HS-5 (cell line): ENCODE data around the gene ZCCHC18.
A peak's percentile ranks its signal among the peaks of the same experiment; 100 is the strongest.

Experiments
- DNase-seq: peaks from one replicate; pipeline ENCODE4 v3.0.0-alpha.2; 2012; ENCODE audit warnings: low read depth

ZCCHC18 gene

DNA sequence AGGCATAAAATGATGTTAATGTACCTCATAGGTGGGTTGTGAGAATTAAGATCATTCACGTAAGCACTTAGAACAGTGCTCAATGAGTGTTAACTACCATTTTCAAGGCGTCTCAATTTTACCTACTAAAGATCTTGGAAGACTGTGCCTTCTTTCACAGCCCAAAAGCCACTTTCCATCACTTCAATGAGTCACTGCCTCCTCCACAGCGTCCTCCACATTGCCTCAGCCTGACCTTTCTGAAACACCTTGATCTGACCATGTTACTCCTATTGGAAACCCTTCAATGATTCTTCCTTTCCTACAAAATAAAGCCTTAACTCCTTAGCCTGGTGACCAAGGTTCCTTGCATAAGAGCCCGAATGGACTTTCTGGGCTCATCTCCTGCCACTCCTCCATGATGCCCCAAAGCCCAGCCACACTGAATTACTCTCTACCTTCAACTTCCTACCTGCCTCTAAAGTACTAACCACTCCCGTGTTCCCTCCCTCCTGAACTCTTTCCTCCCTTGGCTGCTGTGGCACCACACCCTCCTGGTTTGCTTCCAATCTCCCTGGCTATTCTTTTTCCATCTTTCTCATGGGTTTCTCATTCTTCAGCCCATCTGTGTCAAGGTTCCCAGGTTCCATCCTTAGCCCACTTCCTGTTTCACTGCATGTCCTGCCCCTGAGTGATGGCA, 22.4 kb downstream of the ZCCHC18 start:
- no peak for DNase-seq

DNA sequence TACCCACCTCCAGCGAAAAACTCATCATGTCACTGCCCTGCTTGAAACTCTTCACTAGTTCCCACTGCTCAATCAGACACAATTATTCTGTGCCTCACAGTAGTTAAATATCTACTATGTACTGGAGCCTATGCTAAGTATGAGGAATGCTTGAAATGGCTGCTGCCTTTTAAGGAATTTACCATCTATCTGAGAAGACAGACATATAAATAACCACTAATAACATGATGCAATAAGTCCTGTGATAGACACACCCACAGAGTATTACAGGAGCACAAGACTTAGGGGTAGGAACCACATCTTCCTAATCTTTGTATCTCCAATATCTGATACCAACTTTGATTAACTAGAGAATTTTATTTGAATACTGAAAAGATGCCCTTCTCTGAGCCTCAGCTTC, 23.4 kb downstream of the ZCCHC18 start:
- no peak for DNase-seq

DNA sequence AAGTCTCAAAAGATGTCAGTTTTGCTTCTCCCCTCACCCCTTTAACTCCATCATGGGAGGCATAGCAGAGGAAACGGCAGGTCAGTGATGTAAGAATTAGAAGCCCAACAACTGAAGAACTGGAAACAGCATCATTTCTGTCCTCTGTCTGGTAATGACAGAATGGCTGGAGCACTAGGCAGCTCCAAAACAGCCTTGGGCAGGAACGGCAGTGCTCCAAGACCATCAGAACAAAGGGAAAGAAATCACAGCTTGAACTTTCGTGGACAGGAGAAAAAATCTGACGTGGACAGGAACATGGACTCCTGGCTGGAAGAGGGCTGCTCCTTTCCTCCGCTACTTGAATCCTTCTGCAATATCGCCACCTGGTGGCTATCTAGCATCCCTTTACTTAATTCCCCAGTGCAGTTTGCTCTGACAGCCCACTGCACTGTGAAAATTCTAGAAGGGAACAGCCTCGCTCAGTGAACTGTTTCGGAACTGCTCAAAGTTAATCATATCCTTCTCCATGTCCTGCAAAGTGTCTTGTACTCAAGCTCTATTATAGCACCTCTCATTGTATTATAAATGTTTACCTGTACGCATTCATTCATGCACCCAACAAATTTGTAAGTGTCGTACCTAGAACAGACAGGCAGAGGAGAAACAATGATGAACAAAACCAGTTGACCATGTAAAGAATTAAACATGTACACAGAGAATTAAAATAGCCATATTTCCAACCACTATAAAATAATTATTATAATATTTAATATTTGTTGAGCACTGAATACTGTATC, 24.1 kb downstream of the ZCCHC18 start:
- no peak for DNase-seq

DNA sequence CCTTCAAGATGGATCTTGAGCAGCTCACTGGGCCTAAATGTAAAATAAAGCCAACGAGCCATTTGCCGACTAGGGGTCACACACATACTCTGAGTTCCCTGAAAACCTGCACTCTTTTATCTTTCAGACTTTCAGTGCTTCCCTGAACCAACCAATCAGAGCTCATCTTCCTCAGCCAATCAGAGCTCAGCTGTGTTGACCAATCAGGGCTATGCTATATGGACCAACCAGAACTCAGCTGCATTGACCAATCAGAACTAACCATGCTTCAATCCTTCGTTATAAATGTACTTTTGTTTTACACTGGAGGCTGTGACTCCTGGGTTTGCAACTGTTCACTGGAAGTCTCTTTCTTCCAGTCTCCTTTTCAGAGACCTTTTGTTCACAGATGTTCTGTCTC, 25.2 kb downstream of the ZCCHC18 start:
- no peak for DNase-seq

DNA sequence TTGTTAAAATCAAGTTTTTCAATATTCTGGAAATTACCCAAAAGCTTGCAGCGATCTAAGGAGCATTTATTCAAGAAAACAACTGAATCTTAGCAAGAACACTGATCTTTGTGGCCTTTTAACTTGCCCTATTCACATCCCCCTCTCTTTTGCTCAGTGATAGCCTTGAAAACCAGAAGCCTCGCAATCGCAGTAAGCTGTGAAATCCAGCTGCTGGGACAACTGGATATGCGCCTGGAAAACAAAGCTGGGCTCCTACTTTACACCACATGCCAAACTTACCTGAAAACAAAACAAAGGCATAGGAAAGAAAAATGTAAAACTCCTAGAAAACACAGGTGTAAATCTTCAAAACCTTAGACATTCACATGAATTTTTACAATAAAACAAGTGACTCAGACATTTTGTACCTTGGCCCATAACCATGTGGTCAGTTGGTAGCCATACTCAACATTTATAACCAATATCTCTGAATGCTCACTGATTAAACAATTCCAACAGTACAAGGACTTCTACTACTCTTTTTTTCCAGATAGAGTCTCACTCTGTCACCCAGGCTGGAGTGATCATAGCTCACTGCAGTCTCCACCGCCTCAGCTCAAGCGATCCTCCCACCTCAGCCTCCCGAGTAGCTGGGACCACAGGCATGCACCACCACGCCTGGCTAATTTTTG, 28.9 kb downstream of the ZCCHC18 start:
- DNase-seq, result no peak

DNA sequence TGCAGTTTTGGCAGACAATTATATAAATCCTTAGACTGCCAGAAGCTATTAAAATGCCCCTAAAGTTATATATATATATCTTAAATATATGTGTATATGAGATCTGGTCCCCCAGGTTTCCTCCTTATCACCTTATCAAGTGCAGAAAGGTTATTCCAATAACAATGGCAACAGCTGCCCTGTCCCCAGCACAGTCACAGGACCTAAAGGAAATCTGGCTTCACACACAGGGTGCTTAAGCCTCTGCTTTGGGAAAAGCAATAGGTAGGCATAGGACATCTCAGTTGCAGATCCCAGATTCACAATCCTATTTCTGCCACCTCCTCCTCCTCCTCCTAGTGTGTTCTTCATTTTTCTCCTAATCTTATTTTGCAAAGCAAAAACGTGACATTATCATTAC, 38.7 kb downstream of the ZCCHC18 start:
- DNase-seq, result no peak

DNA sequence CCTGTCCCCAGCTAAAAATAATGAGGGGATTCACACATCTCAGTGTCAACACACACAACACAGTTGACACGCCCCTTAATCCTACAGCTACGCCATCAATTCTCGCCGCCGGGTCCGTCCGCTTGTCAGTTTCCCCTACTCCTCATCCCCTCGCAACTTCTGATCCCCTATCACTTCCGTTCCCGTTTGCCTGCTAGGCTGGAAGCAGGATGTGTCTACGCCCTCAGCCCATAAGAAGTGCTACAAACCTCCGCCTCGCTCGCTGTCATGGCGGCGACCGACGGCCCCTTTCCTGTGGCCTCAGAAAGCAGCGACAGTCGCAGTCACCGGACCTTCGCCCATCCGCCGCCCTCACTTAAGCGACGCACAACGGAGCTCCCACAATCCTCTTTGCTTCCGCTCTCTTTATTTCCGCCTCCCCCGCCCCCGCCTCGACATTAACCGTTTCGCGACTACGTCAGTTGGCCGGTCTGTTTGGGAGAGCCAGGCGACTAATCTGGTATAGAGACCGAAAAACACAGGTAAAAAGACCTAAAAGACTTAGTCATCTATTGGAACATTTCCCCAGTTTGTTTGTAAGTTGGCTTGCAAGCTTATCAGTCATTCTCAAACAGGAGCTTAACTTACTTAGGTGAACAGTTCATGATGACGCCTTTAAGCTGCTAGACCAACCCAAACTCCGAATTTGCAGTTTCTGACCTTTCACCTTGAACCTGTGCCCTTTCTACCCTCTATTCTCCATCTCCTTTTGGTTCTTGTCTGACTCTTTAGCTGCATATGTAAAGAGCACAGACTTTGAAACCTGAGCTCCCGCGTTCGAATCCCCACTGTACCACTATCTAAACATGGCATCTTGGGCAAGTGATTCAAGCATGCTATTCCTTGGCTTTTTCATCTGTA, 44.6 kb downstream of the ZCCHC18 start, which contains the start of gene SLC25A53:
TSS of gene SLC25A53 (minus strand) at position 380 of the 900 bp plus-strand sequence. CDS start 51,752 bp downstream, outside the sequence.
- peak; percentile 45 for DNase-seq
